NCI-H226 (cell line): ENCODE results near the gene M1AP.

Experiments
- DNase-seq: peaks from one replicate; pipeline ENCODE4 v3.0.0-alpha.2; 2015

M1AP gene

DNA sequence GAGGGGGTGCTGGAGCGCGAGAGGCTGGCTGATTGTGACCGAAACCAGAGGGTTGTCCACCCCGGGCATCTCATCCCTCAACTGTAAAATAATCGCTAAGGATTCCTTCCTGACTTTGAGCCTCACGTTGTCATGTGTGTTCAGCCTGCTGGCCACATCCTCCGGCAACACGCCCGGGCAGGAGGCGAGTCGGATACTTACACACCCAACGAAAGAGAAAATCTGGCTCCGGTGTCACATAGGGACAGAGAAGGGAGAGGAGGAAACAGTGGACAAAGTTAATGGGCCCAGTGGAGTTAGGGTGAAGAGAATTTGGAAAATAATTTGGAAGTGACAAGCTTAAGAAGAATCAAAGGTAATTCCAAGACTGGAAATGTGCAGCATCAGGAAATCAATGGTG, 131.5 kb downstream of the M1AP start:
- no peak for DNase-seq

DNA sequence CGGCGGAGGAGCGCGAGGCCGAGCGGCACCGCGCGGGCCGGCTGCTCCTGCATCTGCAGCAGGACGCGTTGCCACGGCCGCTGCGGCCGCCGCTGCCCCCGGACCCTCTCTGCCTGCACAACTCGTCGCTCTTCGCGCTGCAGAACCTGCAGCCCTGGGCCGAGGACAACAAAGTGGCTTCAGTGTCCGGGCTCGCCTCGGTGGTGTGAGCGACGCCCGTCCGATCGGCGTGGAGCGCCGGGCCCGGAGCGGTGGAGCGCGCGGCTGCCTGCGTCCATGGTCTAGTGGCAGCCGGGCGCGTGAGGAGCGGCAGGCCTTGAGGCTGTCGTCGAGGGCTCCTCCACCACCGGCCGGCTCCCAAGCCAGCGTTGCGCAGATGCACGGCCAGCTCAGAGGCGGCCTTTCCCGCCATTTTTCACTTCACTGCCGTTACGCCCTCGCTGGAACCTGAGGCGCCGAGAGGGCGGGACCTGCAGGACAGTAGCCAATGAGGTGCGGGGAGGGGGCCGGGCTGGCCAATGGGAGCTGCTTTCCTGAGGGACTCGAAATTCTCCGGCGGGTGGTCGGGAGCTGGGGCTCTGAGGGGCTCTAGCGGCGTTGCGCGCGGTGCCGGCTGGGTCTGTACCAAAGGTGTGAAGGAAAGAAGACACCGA, 132.0 kb downstream of the M1AP start:
- no peak for DNase-seq

DNA sequence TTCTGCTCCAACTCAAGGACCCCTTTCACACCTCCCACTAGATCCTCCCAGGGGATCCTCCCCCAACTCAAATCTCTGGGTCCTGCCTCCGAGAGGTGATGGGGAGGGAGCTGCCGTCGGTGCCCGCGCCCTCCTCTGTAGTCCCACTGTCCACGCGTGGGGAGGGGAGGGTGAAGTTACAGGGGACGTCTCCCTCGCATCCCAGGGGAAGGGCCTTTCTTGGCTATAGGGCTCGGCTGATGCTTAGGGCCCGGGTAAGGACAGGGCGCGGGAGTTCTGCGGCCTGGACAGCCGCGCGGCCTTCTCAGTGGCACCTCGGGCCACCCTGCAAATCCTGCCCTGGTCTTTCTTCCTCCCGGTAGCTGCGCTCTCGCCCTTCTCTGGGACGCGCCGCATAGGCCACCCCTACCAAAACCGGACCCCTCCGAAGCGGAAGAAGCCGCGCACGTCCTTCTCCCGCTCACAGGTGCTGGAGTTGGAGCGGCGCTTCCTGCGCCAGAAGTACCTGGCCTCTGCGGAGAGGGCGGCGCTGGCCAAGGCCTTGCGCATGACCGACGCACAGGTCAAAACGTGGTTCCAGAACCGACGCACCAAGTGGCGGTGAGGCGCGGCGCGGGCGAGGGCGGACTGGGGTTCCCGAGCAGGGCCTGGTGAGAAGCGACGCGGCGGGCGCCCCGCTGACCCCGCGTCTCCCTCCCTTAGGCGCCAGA, 132.7 kb downstream of the M1AP start:
- no peak for DNase-seq

DNA sequence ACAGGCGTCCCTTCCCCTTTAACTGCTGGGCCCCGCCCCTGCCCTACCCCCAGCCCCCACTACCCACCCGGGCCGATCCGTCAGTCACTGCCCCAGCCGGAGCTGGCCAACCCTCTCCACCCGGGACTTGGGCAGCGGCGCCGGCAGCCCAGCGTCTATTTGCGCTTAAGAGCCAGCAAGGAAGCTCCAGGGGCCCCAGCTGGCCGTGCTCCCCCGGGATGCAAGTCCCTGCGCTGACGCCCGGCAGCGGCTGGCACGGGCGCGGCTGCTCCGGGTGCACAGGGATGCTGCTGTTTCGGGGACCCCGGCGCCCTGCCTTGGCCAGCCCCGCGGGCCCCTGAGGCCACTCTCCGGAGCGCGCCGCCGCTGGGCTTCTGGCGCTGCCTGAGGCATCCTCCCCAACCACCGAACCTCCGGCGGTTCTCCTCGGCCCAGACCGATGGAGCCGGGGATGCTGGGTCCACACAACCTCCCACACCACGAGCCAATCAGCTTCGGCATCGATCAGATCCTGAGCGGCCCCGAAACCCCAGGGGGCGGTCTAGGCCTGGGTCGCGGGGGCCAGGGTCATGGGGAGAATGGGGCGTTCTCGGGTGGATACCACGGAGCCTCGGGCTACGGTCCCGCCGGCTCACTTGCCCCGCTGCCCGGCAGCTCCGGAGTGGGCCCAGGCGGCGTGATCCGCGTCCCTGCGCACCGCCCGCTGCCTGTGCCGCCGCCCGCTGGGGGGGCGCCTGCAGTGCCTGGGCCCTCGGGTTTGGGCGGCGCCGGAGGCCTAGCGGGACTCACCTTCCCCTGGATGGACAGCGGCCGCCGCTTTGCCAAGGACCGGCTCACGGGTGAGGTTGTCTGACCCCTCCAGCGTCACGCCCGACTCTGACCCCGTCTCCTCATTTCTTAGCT, 133.5 kb downstream of the M1AP start, which contains the start of gene TLX2:
Gene TLX2, plus strand, starts transcription at position 83 of the 903 bp plus-strand sequence. Its CDS starts 357 bp downstream, at position 440.
- DNase-seq, result no peak

DNA sequence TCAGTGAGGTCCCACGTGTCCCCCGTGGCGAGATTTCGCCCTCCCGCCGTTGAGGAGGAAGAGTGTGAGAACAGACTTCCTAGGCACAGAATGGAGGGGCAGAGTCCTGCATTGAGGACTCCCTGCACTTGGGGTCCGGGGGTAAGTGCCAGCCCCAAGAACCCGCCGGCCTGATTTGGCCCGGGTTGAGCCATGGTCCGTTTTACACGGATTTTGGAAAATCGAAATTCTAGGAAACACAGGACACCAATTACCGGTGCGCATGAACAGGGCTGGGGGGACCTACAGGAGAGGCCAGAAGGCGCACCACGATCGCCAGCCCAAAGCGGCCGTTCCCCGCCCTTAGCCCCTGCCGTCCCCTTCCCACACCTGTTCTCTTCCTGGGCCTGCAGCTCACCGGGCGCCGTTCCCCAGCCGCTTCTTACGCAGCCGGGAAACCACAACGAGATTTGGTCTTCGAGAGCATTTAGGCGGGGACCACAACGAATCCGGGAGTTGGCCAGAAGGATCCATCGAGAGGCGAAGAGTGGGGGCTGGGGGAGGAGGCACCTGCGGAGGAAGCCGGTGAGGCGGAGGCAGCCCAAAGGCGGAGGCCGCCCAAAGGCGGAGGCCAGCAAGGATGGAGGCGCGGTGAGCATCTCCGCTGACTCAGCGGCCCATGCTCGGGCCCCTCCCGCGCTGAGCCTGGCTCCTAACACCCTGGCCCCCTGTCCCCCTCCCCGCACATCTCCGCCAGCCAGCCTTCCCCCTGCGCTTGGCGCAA, 134.3 kb downstream of the M1AP start:
- DNase-seq, result no peak

DNA sequence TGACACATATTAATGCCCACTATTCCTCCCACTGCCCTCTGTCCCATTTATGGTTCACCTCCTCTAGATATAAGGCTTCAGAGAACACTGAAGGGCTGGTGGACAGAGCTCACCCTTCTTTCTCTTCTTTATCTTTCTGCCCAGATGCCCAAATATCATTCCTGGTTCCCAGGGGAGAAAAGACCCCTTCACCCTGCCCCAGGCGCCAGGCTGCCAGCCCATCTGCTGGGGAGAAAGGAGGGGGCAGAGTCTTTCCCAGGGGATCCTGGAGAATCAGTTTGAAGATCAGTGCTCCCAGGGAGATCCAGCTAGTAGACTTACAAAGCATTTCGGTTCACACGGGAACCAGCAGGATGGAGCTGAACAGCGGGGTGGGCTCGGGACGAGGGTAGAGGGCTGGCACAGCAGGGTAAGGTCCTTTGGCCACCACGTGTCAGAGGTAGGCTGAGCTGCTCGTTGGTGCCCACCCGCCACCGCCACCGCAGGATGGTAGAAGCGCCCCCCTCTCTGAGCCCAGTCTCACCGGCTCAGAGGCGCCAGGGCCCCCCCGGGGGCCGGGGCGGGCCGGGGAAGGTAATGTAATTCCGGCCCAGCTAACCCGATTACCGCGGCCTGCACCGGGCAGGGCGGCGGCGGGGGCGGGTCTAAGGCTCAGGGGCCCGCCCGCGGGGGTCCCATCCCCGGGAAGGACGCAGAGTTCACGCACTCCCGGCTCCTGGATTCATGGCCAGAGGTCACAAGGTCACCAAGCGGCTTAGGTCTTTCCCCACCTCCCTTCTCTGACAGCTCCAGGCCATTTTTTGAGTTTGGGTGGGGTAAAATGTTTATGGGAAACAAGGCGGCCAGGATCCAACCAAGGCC, 135.2 kb downstream of the M1AP start:
- no peak for DNase-seq

DNA sequence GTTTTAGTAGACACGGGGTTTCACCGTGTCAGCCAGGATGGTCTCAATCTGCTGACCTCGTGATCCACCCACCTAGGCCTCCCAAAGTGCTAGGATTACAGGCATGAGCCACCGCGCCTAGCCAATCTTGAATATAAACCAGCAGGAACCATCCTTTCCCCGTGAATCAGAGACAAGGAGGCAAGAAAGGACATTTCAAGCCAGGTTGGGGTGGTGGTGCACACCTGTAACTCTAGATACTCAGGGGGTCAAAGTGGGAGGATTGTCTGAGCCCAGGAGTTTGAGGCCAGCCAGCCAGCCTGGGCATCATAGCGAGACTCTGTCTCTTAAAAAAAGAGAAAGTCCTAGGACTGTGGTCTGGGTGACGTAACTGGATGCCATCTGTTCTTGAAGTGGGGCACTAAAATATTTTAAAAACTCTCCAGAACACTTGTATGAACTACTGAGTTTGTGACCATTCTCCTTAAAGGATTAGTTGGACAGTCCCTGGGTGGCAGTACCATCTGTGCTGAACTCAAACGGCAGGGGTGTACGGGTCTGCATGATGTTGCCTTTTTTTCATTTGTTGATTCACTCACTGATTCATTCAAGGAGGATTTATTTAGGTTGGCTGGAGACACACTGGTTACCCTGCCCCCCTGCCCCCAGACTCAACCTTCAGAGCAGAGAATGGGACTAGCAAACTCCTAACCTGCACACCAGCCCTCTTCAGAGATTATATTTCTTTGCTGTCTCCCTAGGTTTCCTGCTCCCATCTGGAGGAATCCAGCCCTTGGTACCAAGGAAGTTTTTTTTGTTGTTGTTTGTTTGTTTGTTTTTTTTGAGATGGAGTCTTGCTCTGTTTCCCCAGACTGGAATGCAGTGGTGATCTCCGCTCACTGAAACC, 136.8 kb downstream of the M1AP start:
- DNase-seq, result no peak

DNA sequence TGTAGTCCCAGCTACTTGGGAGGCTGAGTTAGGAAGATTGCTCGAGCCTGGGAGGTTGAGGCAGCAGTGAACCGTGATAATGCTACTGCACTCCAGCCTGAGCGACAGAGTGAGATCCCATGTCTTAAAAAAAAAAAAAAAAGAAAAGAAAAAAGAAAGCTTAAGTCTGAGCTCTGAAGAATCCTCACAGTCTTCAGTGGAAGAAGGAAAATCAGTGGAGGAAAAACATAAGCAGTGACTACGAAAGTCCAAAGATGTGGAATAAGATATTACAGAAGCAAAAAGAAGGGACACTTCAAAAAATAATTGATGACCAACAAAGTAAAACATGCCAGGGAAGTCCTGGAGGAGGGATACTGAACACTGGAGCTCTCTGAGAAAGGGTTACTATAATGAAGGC, 137.9 kb downstream of the M1AP start:
- no peak for DNase-seq

DNA sequence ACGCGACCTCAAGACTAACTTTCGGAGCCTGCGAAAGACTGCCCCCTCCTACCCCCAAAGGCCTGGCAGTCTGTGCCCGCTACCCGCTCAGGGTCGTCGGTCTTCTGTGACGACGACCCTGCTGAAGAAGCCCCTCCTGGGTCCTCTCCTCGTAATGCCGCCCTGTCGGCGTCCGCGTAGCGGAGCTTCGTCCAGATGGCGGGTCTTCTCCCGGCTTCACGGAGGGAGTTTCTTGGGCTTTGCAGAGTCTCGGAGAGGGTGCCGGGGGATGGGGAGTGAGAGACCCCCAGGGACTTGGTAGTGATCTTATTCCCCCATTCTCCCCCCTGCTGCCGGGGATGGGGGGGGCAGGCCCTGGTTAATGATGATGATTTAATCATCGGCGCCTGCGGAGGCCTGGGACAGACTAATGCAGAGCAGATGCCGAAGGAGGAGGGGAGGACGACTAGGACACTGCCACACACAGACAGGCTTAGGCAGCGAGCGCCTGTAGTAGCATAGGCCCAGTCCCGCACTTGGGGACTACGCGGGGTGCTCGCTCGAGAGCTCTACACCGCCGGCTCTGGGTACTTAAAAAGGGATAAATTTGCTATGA, 140.1 kb downstream of the M1AP start:
- DNase-seq, result no peak
